ENCODE data around the gene PLA2G2D.
A peak's percentile ranks its signal among the peaks of the same experiment; 100 is the strongest.

The PLA2G2D gene

DNA sequence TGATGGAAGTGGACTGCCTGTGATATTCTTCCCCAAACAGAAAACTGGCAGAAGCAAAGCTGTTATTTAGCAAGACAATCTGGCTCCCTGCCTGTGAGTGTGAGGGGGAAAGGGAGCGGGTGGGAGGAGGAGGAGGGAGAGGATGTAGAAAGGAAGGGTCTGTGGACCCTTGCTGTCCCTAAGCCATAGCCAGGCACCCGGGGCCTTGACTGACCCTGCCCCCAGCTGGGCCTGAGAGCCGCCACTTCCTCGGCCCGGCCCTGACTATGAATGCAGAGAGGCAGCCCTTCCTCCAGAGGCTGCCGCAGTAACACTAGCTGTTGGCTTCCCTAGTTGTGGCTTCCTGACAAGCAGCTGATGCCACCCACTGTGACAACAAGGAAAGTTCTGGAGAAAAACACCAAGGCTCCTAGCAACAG is 33.7 kb upstream of the PLA2G2D start:
- H3K9me2 ChIP-seq (replicated peaks; ENCODE audit: control insufficient read depth, low read length): no peaks in the 10 kb centered on the region
- H3K9me3 ChIP-seq (ENCODE audit: control insufficient read depth, insufficient read depth, low read length): no peaks in the 10 kb centered on the region
- no peak overlapping the region for H3K4me3 ChIP-seq (ENCODE audit: low read length)
- H3K27me3 ChIP-seq (ENCODE audit: control insufficient read depth, low read length): no peaks in the 10 kb centered on the region
- no peak overlapping the region for H3K4me2 ChIP-seq (ENCODE audit: low read length)
- no peaks in the 10 kb centered on the region for H3K36me3 ChIP-seq (ENCODE audit: control insufficient read depth, low read length)
- no peak overlapping the region for H3K27ac ChIP-seq (ENCODE audit: low read depth, low read length)
- H3K79me2 ChIP-seq (ENCODE audit: control insufficient read depth, low read length): no peaks in the 10 kb centered on the region
- no peaks in the 10 kb centered on the region for H3F3A ChIP-seq (ENCODE audit: control insufficient read depth, insufficient read depth)
- H4K20me1 ChIP-seq (ENCODE audit: control insufficient read depth, insufficient read depth, low read depth, low read length): no peaks in the 10 kb centered on the region
- H3K4me1 ChIP-seq (ENCODE audit: control insufficient read depth, low read length): peaks cover 5% of the 10 kb centered on the region; the same call in 1 of the 2 replicates
- TF ChIP-seq EZH2phosphoT487 (IDR thresholded peaks at IDR 0.05; ENCODE audit: borderline replicate concordance, low read length): no peak
- TF ChIP-seq, protein P1, sequence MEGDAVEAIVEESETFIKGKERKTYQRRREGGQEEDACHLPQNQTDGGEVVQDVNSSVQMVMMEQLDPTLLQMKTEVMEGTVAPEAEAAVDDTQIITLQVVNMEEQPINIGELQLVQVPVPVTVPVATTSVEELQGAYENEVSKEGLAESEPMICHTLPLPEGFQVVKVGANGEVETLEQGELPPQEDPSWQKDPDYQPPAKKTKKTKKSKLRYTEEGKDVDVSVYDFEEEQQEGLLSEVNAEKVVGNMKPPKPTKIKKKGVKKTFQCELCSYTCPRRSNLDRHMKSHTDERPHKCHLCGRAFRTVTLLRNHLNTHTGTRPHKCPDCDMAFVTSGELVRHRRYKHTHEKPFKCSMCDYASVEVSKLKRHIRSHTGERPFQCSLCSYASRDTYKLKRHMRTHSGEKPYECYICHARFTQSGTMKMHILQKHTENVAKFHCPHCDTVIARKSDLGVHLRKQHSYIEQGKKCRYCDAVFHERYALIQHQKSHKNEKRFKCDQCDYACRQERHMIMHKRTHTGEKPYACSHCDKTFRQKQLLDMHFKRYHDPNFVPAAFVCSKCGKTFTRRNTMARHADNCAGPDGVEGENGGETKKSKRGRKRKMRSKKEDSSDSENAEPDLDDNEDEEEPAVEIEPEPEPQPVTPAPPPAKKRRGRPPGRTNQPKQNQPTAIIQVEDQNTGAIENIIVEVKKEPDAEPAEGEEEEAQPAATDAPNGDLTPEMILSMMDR (IDR thresholded peaks at IDR 0.05; ENCODE audit: low read depth, low read length, poor library complexity, severe bottlenecking): no peak

DNA sequence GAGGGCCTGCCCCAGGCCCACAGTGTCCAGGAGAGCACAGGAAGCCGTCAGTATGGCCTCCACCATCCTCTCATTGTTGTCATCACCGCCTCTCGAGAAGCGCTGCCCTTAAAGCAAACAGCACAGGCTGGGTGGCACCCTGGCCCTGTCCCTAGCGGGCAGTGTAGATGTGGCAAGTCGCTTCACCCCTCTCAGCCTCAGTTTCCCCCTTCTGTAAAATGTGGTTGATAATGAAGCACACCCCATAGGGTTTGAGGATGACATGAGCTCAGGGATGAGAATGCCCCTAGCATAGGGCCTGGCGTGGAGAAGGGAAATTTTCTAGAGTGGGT is 33.2 kb upstream of the PLA2G2D start:
- H3K27me3 ChIP-seq (ENCODE audit: control insufficient read depth, low read length): no peaks in the 10 kb centered on the region
- H3K27ac ChIP-seq (ENCODE audit: low read depth, low read length): no peak overlapping the region
- no peak for TF ChIP-seq EZH2phosphoT487 (IDR thresholded peaks at IDR 0.05; ENCODE audit: borderline replicate concordance, low read length)
- TF ChIP-seq, protein P1 (IDR thresholded peaks at IDR 0.05; ENCODE audit: low read depth, low read length, poor library complexity, severe bottlenecking): peak; percentile 58
- H3K9me3 ChIP-seq (ENCODE audit: control insufficient read depth, insufficient read depth, low read length): no peaks in the 10 kb centered on the region
- no peaks in the 10 kb centered on the region for H3K36me3 ChIP-seq (ENCODE audit: control insufficient read depth, low read length)
- 0 out of 2 replicates have a peak overlapping the region, but pooled peaks have one; percentile 62 for H3K4me3 ChIP-seq (ENCODE audit: low read length)
- H3F3A ChIP-seq (ENCODE audit: control insufficient read depth, insufficient read depth): no peaks in the 10 kb centered on the region
- no peaks in the 10 kb centered on the region for H3K9me2 ChIP-seq (replicated peaks; ENCODE audit: control insufficient read depth, low read length)
- H4K20me1 ChIP-seq (ENCODE audit: control insufficient read depth, insufficient read depth, low read depth, low read length): no peaks in the 10 kb centered on the region
- H3K4me1 ChIP-seq (ENCODE audit: control insufficient read depth, low read length): peaks cover 5% of the 10 kb centered on the region; the same call in 1 of the 2 replicates
- H3K4me2 ChIP-seq (ENCODE audit: low read length): peak overlapping the region; percentile 72
- H3K79me2 ChIP-seq (ENCODE audit: control insufficient read depth, low read length): no peaks in the 10 kb centered on the region

GRCh38 chr1:20151906-20152598 is 32.7 kb upstream of the PLA2G2D start:
- Histone ChIP-seq H3K79me2 (ENCODE audit: control insufficient read depth, low read length) (no peaks in the 10 kb centered on the region), H3K9me2 (replicated peaks; ENCODE audit: control insufficient read depth, low read length) (no peaks in the 10 kb centered on the region), H3K36me3 (ENCODE audit: control insufficient read depth, low read length) (no peaks in the 10 kb centered on the region), H3K9me3 (ENCODE audit: control insufficient read depth, insufficient read depth, low read length) (no peaks in the 10 kb centered on the region), H3K27me3 (ENCODE audit: control insufficient read depth, low read length) (no peaks in the 10 kb centered on the region), H3F3A (ENCODE audit: control insufficient read depth, insufficient read depth) (no peaks in the 10 kb centered on the region), H3K4me3 (ENCODE audit: low read length) (peak overlapping the region; percentile 62), H3K27ac (ENCODE audit: low read depth, low read length) (no peak overlapping the region), H3K4me1 (ENCODE audit: control insufficient read depth, low read length) (peaks cover 5% of the 10 kb centered on the region; the same call in 1 of the 2 replicates), H4K20me1 (ENCODE audit: control insufficient read depth, insufficient read depth, low read depth, low read length) (no peaks in the 10 kb centered on the region), H3K4me2 (ENCODE audit: low read length) (peak overlapping the region; percentile 72)
- TF ChIP-seq, protein P1 (IDR thresholded peaks at IDR 0.05; ENCODE audit: low read depth, low read length, poor library complexity, severe bottlenecking): peak; percentile 96
- no peak for TF ChIP-seq EZH2phosphoT487 (IDR thresholded peaks at IDR 0.05; ENCODE audit: borderline replicate concordance, low read length)

Measured in DOHH2 (cell line).